Caco-2 (cell line): ENCODE measurements around the gene TRABD2A. TPM values are rescaled to one million over a fixed set of nuclear protein-coding genes. Genes with fewer than 3 reads are reported as not detected.

Source experiments
- BruUV-seq: library from RNA; stranded (reverse); fragments of 400-500 nt; replicated peaks from 2 replicates; lab custom pipeline; 2021; lab: Mats Ljungman, UMichigan
- CTCF ChIA-PET: fragments of 300-600 bp; sonication (Branson Sonifier 250); formaldehyde crosslinking; loops from one replicate; lab custom pipeline; 2022; ENCODE audit warnings: antibody characterized with exemption; lab: Charles Lee
- POLR2A ChIA-PET: fragments of 300-600 bp; sonication (Branson Sonifier 250); formaldehyde crosslinking; loops from one replicate; lab custom pipeline; 2022; ENCODE audit warnings: antibody characterized with exemption; lab: Charles Lee
- DNase-seq, 2 experiments: peaks; one replicate each; pipeline versions ENCODE4 v3.0.0 to v3.0.0-alpha.2; 2020 to 2022
- H3K27me3 ChIP-seq: replicated peaks from 2 replicates; pipeline ENCODE4 v1.6.0; 2011; ENCODE audit warnings: low read length; ENCODE audit not compliant: control insufficient read depth, insufficient read depth
- H3K36me3 ChIP-seq: 2 replicates; pipeline ENCODE4 v1.5.1; 2011; ENCODE audit warnings: low read length; ENCODE audit not compliant: control insufficient read depth, insufficient read depth
- H3K4me1 ChIP-seq: fragments of 250-450 bp; sonication (Bioruptor Pico); 2 replicates; pipeline ENCODE4 v1.5.1; 2020; ENCODE audit warnings: mild to moderate bottlenecking
- H3K4me3 ChIP-seq: 2 replicates; pipeline ENCODE4 v1.5.1; 2011; ENCODE audit warnings: low read depth, mild to moderate bottlenecking, control low read depth, low read length
- H3K9me3 ChIP-seq: fragments of 250-450 bp; sonication (Bioruptor Pico); 2 replicates; pipeline ENCODE4 v1.5.1; 2020; ENCODE audit warnings: mild to moderate bottlenecking, moderate library complexity
- H3K27ac Mint-ChIP-seq: one replicate; pipeline ENCODE4 v1.8.0; 2022; ENCODE audit warnings: mixed read lengths; ENCODE audit not compliant: unreplicated experiment
- H3K27me3 Mint-ChIP-seq: one replicate; pipeline ENCODE4 v1.8.0; 2022; ENCODE audit warnings: mixed read lengths; ENCODE audit not compliant: insufficient read depth, unreplicated experiment
- H3K36me3 Mint-ChIP-seq: one replicate; pipeline ENCODE4 v1.8.0; 2022; ENCODE audit warnings: mild to moderate bottlenecking, mixed read lengths; ENCODE audit not compliant: insufficient read depth, unreplicated experiment
- H3K4me1 Mint-ChIP-seq: one replicate; pipeline ENCODE4 v1.8.0; 2022; ENCODE audit warnings: low read depth, mixed read lengths; ENCODE audit not compliant: unreplicated experiment
- H3K4me3 Mint-ChIP-seq: one replicate; pipeline ENCODE4 v1.8.0; 2022; ENCODE audit warnings: mild to moderate bottlenecking, moderate library complexity, mixed read lengths; ENCODE audit not compliant: unreplicated experiment
- H3K9me3 Mint-ChIP-seq: one replicate; pipeline ENCODE4 v1.8.0; 2022; ENCODE audit warnings: mixed read lengths; ENCODE audit not compliant: unreplicated experiment
- CTCF ChIP-seq, 2 experiments: fragments of 200-600 bp in 1 of 2; IDR thresholded peaks; 1 replicate in 1 of 2; 2 replicates in 1 of 2; pipeline versions ENCODE4 v1.5.1 to v1.8.0; 2011 to 2022; ENCODE audit warnings: antibody characterized with exemption in 1 of 2, control low read depth in 1 of 2, inconsistent platforms in 1 of 2, low read depth in 1 of 2, low read length in 1 of 2, mild to moderate bottlenecking in 1 of 2, moderate library complexity in 1 of 2; ENCODE audit not compliant: insufficient read depth in 1 of 2, severe bottlenecking in 1 of 2, unreplicated experiment in 1 of 2
- intact Hi-C: fragments of 100-400 bp; cut with micrococcal nuclease; formaldehyde crosslinking; loops from one replicate; pipeline ENCODE4 v1.10.0; 2022; ENCODE audit not compliant: unreplicated experiment
- total RNA-seq: library from RNA; stranded (reverse); gene quantifications from 2 replicates; pipeline ENCODE4 v1.2.3, GENCODE V29; 2022

Gene TRABD2A
- total RNA-seq, 1 experiment from 2014 or later: 1.4 TPM

DNA sequence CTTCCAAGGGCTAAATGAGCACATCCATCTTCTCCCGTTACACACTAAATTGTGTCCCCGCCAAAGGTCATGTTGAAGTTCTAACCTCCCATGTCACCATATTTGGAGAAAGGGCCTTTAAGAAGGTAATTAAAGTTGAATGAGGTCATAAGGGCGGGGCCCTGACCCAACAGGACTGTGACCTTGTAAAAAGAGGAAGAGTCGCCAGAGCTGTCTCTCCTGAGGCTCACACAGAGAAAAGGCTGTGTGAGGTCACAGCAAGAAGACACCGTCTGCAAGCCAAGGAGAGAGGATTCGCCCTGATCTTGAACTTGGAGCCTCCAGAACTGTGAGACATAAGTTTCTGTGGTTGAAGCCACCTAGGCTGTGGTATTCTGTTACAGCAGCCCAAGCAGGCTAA lies 24.1 kb downstream of the TRABD2A start:
- Mint-ChIP-seq H3K27me3 (peaks cover 3% of the 10 kb centered on the region), H3K4me1 (no peaks in the 10 kb centered on the region), H3K4me3 (no peak overlapping the region), H3K9me3 (peaks cover 15% of the 10 kb centered on the region), H3K27ac (no peak overlapping the region), H3K36me3 (no peaks in the 10 kb centered on the region)
- H3K27me3 ChIP-seq: no peaks in the 10 kb centered on the region; the same call in 1 of the 2 replicates
- ChIA-PET CTCF (no interaction called here), POLR2A (no interaction called here)
- no peaks in the 10 kb centered on the region for H3K4me1 ChIP-seq
- H3K36me3 ChIP-seq: no peaks in the 10 kb centered on the region
- no peak for TF ChIP-seq CTCF (IDR thresholded peaks at IDR 0.05; ENCODE audit: insufficient read depth in 1 of 2, low read depth in 1 of 2, low read length in 1 of 2, severe bottlenecking in 1 of 2, unreplicated experiment in 1 of 2)
- H3K9me3 ChIP-seq: no peaks in the 10 kb centered on the region
- no TSS peak for BruUV-seq
- H3K4me3 ChIP-seq: no peak overlapping the region
- no peak for DNase-seq
- intact Hi-C loops: no loop called here

GRCh38 chr2:84855731-84856130 lies 25.2 kb downstream of the TRABD2A start:
- Histone ChIP-seq H3K36me3 (no peaks in the 10 kb centered on the region), H3K27me3 (no peaks in the 10 kb centered on the region), H3K4me3 (no peak overlapping the region), H3K4me1 (no peaks in the 10 kb centered on the region), H3K9me3 (no peaks in the 10 kb centered on the region; the same call in 1 of the 2 replicates)
- Mint-ChIP-seq H3K4me3 (no peak overlapping the region), H3K9me3 (peaks cover 15% of the 10 kb centered on the region), H3K27ac (no peak overlapping the region), H3K4me1 (no peaks in the 10 kb centered on the region), H3K27me3 (peaks cover 3% of the 10 kb centered on the region), H3K36me3 (no peaks in the 10 kb centered on the region)
- no peak for DNase-seq
- no peak for TF ChIP-seq CTCF (IDR thresholded peaks at IDR 0.05; ENCODE audit: insufficient read depth in 1 of 2, low read depth in 1 of 2, low read length in 1 of 2, severe bottlenecking in 1 of 2, unreplicated experiment in 1 of 2)
- no TSS peak for BruUV-seq
- ChIA-PET POLR2A (no interaction called here), CTCF (interaction anchor here (0.6 kb wide), 1 partner anchor 392 kb away, joined by 7 read pairs; no protein-coding TSS in a partner anchor)
- intact Hi-C loops: no loop called here

GRCh38 chr2:84854850-84855249 lies 26.0 kb downstream of the TRABD2A start:
- no peak for DNase-seq
- Mint-ChIP-seq H3K27ac (no peak overlapping the region), H3K4me1 (no peaks in the 10 kb centered on the region), H3K9me3 (peaks cover 15% of the 10 kb centered on the region), H3K27me3 (peaks cover 3% of the 10 kb centered on the region), H3K36me3 (no peaks in the 10 kb centered on the region), H3K4me3 (no peak overlapping the region)
- ChIA-PET POLR2A (no interaction called here), CTCF (no interaction called here)
- BruUV-seq: no TSS peak
- H3K4me1 ChIP-seq: no peaks in the 10 kb centered on the region
- H3K27me3 ChIP-seq: no peaks in the 10 kb centered on the region
- intact Hi-C loops: no loop called here
- no peak overlapping the region for H3K4me3 ChIP-seq
- TF ChIP-seq CTCF (IDR thresholded peaks at IDR 0.05; ENCODE audit: insufficient read depth in 1 of 2, low read depth in 1 of 2, low read length in 1 of 2, severe bottlenecking in 1 of 2, unreplicated experiment in 1 of 2): no peak
- H3K9me3 ChIP-seq: no peaks in the 10 kb centered on the region; the same call in 1 of the 2 replicates
- H3K36me3 ChIP-seq: no peaks in the 10 kb centered on the region
